SK-N-DZ (cell line): ENCODE measurements around the gene SFSWAP. TPM values are rescaled to one million over a fixed set of nuclear protein-coding genes. Genes with fewer than 3 reads are reported as not detected.
"Not testable (repeated sequence)": the region's sequence is repeated elsewhere in the genome, so short reads cannot be mapped to it uniquely, and the experiment has no call there.

Experiments
- DNase-seq: peaks from one replicate; pipeline ENCODE4 v3.0.0-alpha.2; 2015; ENCODE audit warnings: low spot score
- polyA plus RNA-seq, 2 experiments: library from polyadenylated mRNA; depleted of rRNA; stranded (reverse); fragments of >200 nt; gene quantifications; 2 replicates each; pipeline ENCODE4 v1.2.3, GENCODE V29; 2014

Gene SFSWAP
- polyA plus RNA-seq (2014; cell fraction: cytosol; rRNA removed): 43.3 and 48.0 TPM in 2 replicates
- polyA plus RNA-seq (2014; cell fraction: nucleus; rRNA removed): 204 and 270 TPM in 2 replicates

- DNase-seq: peak; percentile 87
Observed at GRCh38 chr12:131710464-131711457, at the start of gene SFSWAP. TSS of gene SFSWAP (plus strand) at chr12:131711090. CDS start at chr12:131711230, 140 bp downstream.

DNA sequence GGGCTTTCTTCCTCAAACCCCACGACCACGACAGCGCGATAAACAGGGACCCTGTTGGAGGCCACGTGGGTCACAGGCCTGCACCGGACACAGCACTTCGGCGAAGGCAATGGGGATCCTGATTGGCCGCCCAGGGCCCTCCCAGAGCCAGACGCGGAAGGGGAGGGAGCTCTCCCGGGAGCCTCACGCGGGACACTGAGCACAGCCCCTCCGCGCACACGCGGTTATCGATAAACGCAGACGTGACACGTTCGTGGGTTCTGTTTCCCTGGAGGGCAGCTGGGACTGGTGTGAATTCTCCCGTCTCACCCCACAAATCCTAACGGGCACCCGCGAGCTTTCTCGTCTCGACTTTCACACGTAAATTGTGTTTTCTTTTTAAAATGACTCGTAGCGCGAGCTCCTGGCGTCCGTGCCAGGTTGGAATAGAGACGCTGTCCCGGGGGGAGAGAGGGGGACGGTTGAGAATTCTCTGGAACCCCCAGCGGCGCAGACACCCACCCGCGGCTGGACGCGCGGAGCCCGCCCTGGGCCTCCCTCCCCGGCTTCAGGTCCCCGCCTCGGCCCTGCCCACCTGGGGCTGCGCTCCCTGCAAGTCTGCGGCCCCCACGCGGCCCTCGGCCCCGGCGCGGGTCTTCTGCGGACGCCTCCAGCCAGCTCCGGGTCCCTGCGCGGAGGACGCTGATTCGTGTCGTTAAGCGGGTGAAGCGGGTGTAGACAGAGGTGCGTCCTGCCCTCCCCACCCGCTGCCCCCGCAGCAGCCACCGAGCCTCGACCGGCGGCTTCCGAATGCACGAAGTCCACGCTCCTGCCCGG is 49.5 kb upstream of the SFSWAP start:
- DNase-seq: not testable (repeated sequence)

- not testable (repeated sequence) for DNase-seq
Observed at GRCh38 chr12:131661986-131662288, 49.0 kb upstream of the SFSWAP start.

- not testable (repeated sequence) for DNase-seq
Observed at GRCh38 chr12:131662346-131662745, 48.5 kb upstream of the SFSWAP start.

DNA sequence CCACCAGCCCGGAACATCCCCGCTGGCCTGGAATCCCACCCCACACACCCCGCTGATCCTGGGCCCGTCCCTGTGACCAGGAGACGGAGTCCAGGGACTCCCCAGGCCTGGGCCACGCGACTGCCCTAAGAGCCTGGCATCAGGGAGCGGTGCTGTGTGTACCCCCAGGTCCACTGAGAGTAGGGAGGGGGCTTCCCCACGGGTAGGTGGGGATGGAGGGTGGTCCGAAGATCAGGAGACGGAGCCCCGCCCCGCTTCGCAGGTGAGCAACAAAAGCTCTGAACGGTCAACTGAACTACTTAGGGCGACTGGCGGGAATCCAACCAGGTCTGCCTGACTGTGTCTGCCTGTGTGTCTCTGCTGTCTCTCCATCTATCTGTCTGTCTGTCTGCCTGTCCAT is 45.2 kb upstream of the SFSWAP start:
- not testable (repeated sequence) for DNase-seq

- not testable (repeated sequence) for DNase-seq
Observed at GRCh38 chr12:131666486-131666885, 44.4 kb upstream of the SFSWAP start.

- not testable (repeated sequence) for DNase-seq
Observed at GRCh38 chr12:131666978-131667601, 43.8 kb upstream of the SFSWAP start.

GRCh38 chr12:131671276-131671675 is 39.6 kb upstream of the SFSWAP start:
- peak; percentile 30 for DNase-seq

GRCh38 chr12:131671871-131672270 is 39.0 kb upstream of the SFSWAP start:
- DNase-seq: peak; percentile 47

DNA sequence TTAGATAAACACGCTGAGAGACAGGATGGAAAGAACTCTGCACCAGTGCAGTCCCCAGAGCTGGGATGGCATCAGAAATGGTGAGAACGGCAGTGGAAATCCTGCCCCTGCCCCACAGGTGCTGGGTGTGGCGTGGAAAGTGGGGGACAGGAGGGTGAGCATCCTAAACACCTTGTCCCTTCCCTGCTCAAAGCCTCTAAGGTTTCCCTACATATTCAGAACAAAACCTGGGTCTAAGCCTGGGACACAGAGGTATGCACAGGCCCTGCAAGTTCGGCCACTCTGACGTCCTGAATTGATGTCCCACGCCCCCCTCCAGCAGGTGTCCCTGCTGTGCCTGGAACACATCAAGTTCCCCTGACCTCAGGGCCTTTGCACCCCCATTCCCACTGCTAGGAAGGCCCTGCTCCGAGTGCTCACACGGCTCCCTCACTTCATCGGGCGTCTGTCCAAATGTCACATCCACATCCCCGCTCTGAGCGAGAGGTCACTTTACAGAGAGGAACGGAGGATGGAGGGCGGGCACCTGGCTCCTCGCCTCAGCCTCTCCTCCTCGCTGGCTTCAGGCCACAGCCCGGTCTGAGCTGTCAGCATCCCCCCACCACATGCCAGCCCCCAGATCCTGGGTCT is 38.5 kb upstream of the SFSWAP start:
- DNase-seq: peak; percentile 29

DNA sequence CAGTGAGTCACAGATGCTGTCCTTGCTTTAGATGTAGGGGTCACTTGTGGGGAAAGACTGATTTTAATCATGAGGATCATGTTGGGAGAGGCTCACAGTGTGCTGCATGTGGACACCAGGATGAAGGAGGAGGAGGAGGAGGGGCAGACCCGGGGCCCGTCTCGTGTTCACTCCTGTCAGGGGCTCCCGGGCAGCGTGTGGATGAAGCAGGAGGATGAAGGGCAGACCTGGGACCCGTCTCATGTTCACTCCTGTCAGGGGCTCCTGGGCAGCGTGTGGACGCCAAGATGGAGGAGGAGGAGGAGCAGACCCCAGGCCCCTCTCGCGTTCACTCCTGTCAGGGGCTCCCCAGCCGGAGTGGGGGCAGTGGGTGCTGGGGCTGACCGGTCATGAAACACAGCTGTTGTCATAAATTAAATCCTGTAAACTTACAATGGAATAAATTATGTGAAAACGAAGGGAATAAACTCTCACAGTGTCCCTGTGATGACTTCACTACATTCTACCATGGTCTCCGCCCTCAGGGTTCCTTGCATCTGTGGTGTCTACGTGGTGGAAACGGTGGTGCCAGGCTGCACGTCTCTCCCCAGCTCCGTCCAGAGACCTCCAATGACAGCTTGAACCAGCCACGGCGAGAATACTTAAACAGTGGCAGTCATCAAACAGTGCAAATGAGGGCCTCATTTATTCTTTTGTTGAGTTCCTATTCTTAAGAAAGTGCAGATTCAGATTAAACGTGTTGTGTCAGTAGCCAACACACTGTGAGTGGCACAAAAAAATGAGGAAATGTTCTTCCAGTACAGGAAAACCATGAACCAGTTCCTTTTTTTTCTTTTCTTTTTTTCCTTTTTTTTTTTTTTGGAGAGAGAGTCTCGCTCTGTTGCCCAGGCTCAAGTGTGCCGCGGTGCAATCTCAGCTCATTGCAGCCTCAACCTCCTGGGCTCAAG is 37.7 kb upstream of the SFSWAP start:
- DNase-seq: peak; percentile 34

DNA sequence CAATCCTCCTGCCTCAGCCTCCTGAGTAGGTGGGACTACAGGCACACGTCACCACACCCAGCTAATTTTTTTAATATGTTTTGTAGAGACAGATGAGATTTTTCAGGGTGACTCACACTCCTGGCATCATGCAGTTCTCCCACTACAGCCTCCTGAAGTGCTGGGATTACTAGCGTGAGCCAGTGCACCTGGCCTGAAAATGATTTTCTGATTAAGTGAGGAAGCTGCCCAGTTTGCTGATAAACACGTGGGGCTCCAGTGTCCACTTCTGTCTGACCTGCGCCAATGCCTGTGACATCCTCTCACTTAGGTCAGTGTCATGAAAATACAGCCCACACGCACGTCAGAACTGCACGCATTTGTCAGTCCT is 37.0 kb upstream of the SFSWAP start:
- no peak for DNase-seq

DNA sequence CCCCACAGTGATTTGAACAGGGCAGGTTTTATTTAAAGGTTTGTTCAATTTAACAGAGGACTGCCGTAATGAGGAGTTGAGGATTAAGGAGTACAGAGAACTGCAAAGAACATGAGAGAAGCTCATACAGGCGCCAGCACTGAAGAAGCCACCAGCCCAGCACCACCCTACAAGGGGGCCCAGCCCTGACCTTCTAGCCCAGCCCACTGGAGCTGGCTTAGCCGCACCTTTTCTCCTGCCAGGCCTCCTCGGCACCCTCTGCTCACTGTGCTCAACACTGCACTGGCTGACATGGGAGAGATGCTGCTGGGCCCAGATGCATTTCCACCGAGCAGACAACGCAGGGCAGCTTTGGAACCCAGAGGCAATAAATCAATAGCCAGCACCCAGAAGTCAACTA is 36.5 kb upstream of the SFSWAP start:
- no peak for DNase-seq

- no peak for DNase-seq
Observed at GRCh38 chr12:131675126-131676080, 35.5 kb upstream of the SFSWAP start.

DNA sequence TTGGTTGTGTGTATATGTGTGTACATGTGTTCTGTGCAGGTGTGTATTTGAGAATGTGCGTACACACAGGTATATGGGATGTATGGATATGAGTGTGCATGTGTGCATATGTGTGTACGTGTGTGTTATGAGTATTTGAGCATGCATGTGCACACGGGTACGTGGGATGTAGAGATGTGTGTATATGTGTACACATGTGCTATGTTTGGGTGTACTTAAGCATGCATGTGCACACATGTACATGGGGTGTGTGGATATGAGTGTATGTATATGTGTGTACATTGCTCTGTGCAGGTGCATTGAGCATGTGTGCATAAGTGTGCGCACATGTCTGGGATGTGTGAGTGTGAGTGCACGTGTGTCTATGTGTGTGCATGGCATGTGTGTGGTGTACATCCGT is 34.3 kb upstream of the SFSWAP start:
- no peak for DNase-seq

DNA sequence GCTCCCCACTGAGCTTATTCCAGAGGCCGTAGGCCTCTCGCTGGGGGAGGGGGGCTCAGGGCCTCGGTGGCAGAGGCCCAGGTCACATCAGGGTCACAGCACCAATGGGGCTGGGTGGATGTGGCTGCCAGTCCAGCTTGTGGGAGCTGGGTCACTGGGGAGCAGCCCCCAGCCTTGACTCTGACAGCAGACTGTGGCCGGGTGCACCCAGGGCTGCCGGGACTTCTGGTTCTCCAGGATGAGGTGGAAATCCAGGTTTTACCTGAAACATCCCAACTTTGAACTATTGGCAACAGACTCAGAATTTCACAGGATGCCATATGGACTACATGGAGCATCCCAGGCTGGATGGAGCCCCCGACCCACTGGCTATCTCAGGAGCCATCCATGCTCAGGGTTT is 33.8 kb upstream of the SFSWAP start:
- not testable (repeated sequence) for DNase-seq

- no peak for DNase-seq
Observed at GRCh38 chr12:131677699-131678098, 33.2 kb upstream of the SFSWAP start.

GRCh38 chr12:131678389-131679181 is 32.3 kb upstream of the SFSWAP start:
- DNase-seq: not testable (repeated sequence)
